HTR-8/SVneo (cell line): ENCODE results near the gene ATP11A.
"Not testable (repeated sequence)": the region's sequence is repeated elsewhere in the genome, so short reads cannot be mapped to it uniquely, and the experiment has no call there.

Experiments
- DNase-seq: peaks from one replicate; pipeline ENCODE4 v3.0.0; 2011; ENCODE audit warnings: low spot score, mixed read lengths; ENCODE audit not compliant: insufficient read length
- FAIRE-seq: peaks from 2 replicates; lab custom pipeline; 2011; peaks lifted over from hg19 to GRCh38; lab: Jason Lieb, UNC

ATP11A gene

DNA sequence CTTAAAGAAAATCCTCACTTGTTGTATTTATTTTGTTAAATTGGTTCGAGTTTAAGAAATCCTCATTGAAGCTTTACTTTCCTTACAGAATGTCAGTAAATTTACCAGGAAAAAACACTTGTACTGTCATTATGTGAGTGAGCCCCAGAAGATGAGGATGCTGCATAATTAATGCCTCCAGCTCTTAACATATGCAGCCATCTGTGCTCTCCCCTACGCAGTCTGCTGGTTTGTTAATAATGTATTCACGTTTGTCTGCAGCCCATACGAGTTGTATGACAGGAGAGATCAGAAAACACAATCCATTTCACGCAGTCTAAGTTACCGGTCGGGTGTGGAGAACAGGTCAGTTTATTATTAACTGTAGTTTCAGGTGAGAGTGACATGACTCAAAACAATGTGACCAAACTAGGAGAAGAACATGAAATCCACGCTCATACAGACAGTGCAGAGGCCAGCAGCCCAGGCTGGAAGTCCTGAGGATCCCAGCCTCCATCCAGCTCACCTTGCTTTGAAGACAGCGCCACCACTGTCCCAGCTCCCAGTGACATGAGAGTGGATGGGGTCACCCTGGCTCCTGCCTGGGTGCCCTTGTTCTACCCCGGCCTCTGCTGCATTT lies 19.8 kb upstream of the ATP11A start:
- no peak for FAIRE-seq

DNA sequence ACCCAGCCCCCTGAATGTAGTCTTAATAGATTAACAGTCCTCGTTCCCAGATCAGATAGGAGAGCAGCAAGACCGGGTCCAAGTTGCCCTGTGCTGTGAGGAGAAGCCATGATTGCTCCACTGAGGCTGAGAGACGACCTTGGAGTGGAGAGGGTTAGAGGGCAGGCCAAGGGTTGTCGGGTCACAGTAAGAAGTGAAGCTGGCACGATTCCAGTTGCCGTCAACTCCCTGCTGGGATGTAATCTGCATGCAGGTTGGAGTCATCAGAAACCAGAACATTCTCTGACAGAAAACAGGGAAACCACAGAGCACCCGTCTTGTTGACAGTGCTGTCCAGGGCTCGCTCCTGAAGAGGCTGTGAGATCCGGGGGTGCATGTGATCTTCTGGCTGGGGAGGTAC lies 19.0 kb upstream of the ATP11A start:
- DNase-seq (no peak), FAIRE-seq (no peak)

More for the DNA sequence above, 19.8 kb upstream of the ATP11A start:
- DNase-seq, result no peak

DNA sequence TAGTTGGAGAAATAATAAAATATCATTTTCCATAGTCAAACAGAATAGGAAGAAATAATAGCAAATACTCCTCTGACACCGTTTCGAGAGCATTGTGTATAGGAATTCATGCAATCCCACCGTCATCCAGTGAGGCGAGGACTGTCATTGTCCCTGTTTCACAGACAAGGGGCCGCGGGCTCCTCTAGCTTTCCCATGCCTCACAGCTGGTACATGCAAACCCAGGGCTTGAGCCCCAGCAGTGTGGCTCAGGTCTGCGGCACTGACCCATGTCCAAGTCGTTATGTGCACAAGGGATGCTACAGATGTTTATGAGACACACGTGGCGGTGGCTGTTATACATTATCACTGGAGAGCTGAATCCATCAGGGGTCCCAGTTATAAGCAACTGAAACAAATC lies 18.5 kb upstream of the ATP11A start:
- DNase-seq (no peak), FAIRE-seq (no peak)

DNA sequence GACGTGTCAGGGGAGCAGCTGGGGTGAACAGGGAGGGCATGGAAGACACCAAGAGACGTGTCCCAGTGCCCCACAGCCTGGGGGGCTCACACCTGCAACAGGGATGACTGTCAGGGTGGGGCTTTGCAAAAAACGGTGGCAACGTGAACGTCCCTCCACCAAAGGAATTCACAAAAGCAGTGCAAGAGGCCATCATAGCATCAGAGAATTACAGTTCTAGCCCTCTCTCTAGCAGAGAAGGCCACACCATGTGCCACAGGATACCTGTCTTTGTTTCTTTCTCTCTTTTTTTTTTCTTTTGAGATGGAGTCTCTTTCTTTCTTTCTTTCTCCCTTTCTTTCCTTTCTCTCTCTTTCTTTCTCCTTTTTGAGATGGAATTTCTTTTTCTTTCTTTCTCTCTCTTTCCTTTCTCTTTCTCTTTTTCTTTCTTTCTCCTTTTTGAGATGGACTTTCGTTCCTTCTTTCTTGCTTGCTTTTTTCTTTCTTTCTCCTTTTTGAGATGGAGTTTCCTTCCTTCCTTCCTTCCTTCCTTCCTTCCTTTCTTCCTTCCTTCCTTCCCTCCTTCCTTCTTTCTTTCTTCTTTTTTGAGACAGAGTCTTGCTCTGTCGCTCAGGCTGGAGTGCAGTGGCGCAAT lies 17.1 kb upstream of the ATP11A start:
- FAIRE-seq, result no peak

DNA sequence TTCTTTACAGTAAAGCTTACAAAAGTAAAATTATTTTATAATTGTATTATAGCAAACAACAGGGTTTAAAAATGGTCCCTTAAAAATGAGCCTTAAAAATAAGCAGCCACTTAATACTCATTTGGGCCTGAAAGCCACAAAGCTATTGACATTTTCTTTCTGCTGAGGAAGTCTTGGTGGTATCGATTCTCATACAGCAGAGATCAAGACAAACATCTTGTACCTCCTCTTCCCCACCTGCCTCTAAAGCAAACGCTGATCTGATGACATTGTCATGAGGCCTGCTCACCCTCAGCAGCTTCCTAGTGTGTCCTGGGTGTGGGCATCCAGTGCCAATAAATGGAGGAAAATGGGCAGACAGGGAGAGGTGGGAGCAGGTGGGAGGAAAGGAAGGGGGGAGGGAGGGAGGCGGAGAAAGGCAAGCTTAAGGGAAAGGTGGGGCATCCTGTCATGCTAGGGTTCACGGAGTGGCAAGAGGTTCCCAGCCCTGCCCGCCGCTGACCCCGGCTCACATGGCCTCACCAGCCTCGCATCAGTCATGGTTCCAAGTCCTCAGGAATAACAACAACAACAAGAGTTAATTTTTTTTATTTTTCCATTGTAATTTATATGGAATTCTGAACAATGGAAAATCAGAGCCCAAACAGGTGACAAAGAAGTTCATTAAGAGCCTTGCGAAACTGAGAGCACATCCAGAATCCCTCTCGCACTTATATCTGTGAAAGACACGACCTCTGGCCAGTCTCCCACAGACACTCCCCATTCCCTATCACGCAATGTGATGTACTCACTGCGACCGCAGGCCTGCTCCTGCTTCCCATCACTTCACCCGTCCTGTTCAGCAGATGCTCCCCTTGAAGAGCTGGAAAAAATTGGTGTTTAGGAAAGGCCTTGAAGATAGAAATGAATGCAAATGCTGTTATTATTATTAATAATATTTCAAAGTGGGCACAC lies 15.1 kb upstream of the ATP11A start:
- DNase-seq (no peak), FAIRE-seq (no peak)

More for the DNA sequence above, 17.1 kb upstream of the ATP11A start:
- DNase-seq, result no peak

DNA sequence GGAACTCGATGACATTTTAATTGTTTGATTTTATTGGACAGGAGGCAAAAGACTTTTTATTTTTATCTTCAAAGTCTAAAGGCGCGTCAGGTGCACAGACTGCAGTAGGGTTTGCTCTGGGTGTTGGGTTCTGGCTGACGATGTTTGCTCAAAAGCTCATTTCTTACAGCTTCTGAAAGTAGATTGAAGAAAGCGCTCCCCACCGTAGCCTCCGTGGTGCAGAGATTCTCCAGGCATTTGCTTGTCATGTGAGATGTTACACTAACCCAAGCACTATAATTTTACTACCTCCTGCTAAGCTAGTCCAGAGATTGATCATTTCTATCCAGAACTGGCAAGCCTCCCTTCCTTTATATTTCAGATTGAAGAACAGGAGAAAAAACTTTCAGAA lies 14.5 kb upstream of the ATP11A start:
- no peak for FAIRE-seq

DNA sequence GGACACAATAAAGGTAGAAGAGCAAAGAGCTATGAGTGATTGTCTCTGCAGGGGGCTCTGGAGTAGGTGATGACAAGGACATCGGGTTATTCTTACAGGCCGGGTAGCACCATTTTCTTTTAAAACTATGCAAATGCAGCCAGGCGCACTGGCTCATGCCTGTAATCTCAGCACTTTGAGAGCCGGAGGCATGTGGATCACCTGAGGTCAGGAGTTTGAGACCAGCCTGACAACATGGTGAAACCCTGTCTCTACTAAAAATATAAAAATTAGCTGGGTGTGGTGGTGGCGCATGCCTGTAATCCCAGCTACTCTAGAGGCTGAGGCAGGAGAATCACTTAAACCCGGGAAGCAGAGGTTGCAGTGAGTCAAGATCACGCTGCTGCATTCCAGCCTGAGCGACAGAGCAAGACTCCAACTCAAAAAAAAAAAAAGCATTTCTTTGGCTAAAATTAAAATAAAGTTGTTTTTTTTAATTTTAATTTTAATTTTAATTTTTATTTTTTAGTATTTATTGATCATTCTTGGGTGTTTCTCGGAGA lies 12.3 kb upstream of the ATP11A start:
- DNase-seq, FAIRE-seq: not testable (repeated sequence)

More for the DNA sequence above, 14.5 kb upstream of the ATP11A start:
- no peak for DNase-seq

DNA sequence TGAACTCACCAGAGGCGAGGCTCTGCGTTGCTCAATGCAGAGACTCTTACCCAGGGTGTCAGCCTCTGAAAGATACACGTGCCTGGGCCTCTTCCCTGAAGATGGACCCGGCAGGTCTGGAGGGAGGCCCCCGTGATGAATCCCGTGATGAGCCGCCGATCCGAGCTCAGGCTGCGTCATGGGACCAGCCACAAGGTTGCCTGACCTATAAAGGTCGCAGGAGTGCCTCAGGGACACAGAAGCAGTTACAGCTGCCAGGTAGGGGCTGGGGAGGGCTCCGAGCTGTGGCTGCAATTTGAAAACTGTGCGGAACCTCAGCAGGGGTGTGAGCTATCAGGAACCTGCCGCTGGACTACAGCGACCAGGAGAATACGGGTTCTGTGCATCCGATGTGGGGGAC lies 10.5 kb upstream of the ATP11A start:
- DNase-seq, result no peak
- FAIRE-seq, result no peak

DNA sequence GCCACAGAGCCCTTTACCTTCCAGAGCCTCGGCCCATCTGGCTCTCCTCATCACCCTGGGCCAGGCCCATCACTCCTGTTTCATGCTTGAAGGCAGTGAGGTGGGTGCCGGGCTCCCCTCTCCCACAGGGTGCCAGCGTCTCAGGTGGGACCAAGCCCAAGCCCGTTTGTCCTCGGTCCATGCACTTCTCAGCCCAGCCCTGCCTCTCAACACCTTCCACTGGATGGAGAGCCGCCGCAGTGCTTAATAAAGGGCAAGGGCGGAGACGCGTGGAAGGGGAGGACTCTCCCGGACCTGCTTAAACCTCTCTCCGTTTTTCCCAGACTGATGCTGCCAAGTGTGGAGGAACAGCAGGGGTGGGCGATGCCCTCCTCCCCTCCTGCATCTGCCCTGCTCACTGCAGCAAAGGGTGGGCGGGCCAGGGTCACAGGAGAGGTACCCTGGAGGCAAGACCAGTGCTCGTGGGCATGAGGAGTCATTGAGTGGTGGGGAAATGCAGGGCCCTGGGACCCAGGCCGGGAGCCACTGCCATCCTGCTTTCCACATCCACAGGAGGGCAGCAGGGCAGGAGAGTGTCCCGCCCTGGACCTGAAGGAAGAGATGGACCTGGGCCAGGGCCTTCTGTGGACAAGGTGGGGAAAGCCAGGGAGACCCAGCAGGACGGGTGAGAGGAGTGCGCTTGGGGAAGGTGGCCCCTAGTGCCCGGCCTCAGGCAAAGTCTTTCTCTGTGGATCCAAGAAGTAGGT lies 9.7 kb upstream of the ATP11A start:
- no peak for DNase-seq
- FAIRE-seq, result no peak

DNA sequence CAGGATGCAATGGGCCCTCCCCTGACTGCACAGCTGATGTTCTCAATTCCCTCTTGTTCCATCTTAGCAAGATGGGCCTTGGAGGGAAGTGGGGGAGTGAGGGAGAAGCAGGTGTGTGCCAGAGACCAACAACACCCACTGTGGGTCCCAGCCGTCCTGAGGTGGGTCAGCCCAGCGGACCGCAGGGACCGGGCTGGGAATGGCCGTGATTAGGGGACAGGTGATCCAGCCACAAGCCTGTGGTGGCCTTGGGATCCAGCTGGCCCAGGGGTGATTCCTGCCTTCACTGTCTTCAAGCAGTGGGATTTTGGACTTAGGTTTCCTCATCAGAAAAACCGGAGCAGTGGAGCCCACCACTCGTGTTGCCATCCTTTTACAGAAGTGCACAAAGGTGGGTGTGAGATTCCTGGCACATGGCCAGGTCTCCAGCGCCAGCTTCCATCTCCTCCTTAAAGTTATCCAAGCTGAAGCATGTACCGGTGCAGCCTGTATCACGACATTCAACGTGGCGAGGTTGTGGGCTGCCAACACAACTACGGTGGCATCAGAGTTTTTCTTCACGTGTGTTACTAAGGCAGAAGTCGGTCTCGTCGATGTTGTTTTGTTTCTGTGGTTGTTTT lies 9.0 kb upstream of the ATP11A start:
- DNase-seq (no peak), FAIRE-seq (no peak)

DNA sequence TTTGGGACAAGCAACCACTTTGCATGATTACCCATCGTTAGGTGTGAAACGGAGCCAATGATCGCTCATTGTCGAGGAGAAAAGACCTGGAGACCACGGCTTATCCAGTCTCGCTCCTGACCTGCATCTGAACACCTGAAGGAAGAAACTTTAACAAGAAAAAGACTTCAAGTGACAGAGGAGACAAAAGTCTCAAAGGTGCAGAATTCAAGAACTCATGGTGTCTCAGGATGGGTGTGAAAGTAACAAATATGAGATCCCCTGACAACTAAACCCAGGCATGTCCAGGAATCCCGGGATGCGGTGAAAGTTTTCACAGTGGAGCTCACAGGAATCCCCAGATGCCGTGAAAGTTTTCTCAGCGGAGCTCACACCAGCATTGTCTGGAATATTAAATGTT lies 6.3 kb upstream of the ATP11A start:
- FAIRE-seq (no peak), DNase-seq (no peak)

DNA sequence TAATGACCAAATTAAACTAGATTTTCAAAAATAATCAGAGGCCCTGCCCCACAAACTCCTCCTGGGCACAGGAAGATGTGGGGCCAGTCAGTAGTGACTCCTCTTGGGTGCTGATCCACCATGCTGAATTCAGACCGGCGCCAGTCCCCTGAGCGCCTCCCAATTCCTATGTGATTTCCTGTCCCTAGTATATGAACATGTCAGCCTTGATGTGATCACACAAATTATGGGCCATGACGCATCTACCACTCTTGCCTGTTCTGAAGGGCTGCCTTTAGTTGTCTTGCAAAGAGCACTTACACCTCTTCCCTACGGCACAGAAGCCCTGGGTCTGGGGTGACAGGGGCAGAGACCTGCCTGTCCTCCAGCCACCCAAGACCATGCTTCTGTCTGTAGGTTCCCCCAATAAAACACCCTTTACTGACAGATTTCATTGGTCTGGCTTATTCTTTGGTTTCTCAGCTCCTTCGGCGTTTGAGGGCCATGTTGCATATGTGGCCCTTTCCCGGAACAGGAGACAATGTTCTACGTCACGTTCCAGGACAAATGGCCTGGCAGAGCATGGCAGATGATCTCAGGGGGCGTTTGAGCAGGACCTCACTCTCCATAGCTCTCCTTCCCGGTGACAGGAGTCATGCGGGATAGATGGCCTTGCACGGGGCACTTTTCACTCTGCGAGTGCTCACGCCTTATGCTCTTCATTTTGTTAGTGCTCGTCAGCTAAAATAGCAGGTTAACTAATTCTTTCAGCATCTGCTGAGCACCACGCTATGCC lies 5.6 kb upstream of the ATP11A start:
- FAIRE-seq, result no peak
- no peak for DNase-seq

DNA sequence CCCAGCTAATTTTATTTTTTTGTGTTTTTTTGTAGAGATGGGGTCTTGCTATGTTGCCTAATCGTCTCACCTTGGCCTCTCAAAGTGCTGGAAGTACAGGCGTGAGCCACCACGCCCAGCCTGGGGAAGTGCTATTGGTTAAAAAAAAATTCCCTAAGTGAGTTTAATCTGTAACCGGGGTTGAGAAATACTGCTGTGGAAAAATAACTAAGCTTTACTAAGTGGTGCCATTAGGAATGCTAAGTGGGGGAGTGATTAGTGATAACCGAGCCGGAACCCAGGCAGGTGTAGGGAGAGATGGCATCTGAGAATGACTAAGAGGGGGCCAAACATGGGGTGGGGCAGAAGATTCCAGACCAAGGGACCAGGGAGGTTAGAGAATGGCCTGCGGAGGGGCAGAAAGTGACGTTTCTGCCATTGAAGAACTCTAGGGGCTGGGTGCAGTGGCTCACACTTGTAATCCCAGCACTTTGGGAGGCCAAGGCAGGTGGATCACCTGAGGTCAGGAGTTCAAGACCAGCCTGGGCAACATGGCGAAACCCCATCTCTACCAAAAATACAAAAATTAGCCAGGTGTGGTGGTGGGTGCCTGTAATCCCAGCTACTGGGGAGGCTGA lies 4.5 kb upstream of the ATP11A start:
- not testable (repeated sequence) for DNase-seq, FAIRE-seq

DNA sequence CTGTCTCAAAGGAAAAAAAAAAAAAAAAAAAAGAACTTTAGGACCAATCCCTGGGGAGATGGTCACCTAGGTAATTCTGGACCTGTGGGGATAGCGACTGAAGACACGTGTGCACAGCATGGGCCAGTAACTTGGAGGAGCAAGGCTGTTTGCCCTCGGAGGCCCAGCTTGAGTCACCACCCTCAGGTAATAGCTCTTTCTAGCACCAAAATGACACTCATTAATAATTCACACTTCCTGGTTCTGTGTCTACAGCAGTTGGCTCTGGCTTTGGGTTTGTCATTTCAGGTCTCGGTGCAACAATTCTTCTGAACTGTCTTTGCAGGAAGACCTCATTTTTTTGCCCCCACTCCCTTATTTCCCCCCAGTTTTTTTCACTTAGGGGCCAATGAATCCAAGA lies 3.9 kb upstream of the ATP11A start:
- no peak for FAIRE-seq

DNA sequence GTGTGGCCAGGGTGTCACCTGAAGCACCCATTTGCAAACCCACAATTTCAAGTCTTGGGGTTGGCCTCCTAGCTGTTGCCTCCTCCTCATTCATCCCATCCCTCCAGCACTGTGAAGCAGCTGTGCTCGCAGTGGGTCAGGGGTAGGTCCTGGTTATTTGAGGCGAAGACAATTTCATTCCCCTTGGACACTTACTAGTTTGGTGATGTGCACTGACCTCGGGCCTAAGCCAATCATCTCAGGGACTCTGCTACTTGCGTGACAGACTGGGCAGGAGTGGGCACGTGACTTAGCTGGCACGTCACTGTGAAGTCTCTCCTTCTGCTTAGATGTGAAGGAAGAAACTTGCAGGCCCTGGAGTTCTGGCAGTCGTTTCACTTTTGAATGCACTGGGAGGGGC lies 3.5 kb upstream of the ATP11A start:
- DNase-seq, result no peak
- no peak for FAIRE-seq

More for the DNA sequence above, 3.9 kb upstream of the ATP11A start:
- DNase-seq, result no peak

DNA sequence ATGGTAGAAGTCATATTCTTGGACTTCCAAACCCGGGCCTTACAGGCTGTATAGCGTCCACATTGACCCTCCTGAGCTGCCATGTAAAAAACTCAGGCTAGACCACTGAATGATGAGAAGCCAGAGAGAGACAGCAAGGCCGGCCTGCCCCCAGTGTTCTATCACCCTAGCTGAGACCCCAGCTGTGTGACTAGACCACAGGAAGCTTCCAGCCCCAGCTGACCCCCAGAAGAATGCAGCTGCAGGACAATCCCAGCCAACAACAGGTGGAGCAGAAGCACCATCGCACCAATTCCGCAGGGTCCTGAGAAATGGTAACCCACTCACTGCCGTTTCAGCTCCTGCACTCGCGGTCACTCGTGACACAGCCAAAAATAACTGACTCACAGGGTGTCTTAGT lies 2.9 kb upstream of the ATP11A start:
- FAIRE-seq (no peak), DNase-seq (no peak)

DNA sequence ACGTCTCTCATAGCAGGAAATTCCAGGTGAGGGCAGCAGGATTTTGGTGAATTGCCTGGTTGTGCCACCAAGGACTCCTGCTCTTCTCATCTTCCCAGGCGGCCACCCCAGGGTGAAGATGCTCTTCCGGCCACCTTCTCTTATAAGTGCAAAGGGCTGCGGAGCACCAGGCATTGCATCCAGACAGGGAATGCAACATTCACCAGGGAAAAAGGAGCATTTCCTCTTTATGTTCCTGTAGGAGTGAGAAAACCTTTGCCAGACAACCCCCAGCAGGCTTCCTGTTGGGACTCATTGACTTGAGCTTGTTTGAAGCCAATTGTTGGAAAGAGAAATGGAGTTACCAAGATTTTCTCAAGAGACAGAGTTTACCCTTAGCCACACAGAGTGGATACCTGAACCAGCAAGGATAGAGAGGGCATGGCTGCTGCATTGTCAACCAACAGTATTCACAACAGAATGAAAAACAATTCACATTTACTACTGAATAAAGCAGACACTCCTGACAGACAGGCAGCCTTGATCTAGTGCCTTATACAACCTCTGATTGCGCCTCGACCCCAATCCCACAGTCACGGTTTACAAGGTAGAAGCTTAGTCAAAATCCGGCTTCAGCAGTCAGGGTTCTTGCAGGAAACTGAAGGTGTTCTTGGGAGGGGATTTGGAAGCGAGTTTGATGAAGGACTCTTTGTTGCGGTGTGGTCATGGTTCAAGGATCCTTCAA lies 1.8 kb upstream of the ATP11A start:
- DNase-seq (no peak), FAIRE-seq (no peak)
